Vagina (tissue), 2 donors: ENCODE results near the gene GALNT9. TPM values are rescaled to one million over a fixed set of nuclear protein-coding genes. Genes with fewer than 3 reads are reported as not detected.

Experiments used
- DNase-seq, 2 donors: peaks; one replicate each; pipeline ENCODE4 v3.0.0-alpha.2; 2017; ENCODE audit errors: extremely low spot score in 2 of 2
- H3K27ac ChIP-seq: fragments of 200-600 bp; sonication (generic); one replicate; pipeline ENCODE4 v1.5.1; 2019
- H3K27me3 ChIP-seq: fragments of 200-600 bp; sonication (generic); one replicate; pipeline ENCODE4 v1.5.1; 2019
- H3K36me3 ChIP-seq, 2 donors: fragments of 200-600 bp; sonication (generic); one replicate each; pipeline ENCODE4 v1.5.1; 2017 to 2019
- H3K4me1 ChIP-seq: fragments of 200-600 bp; sonication (generic); one replicate; pipeline ENCODE4 v1.5.1; 2019
- H3K4me3 ChIP-seq, 2 donors: fragments of 200-600 bp; sonication (generic); 1 replicate in 1 of 2; 2 replicates in 1 of 2; pipeline ENCODE4 v1.5.1; 2016 to 2019
- H3K9me3 ChIP-seq: fragments of 200-600 bp; sonication (generic); one replicate; pipeline ENCODE4 v1.5.1; 2019
- POLR2A ChIP-seq, 2 donors: fragments of 450-650 bp; IDR thresholded peaks; one replicate each; pipeline ENCODE4 v1.6.1; 2017; ENCODE audit warnings: antibody characterized with exemption in 2 of 2, mild to moderate bottlenecking in 2 of 2, moderate library complexity in 2 of 2
- POLR2AphosphoS5 ChIP-seq, 2 donors: sonication (generic); formaldehyde crosslinking; IDR thresholded peaks; one replicate each; pipeline ENCODE4 v1.9.0; 2017; ENCODE audit warnings: antibody characterized with exemption in 2 of 2, mild to moderate bottlenecking in 2 of 2, low read depth in 1 of 2; ENCODE audit not compliant: insufficient read depth in 1 of 2
- intact Hi-C: fragments of 100-400 bp; cut with DNase I; formaldehyde crosslinking; loops from one replicate; pipeline ENCODE4 v1.15.1; 2023
- total RNA-seq: library from RNA; depleted of rRNA; stranded (reverse); fragments of >200 nt; gene quantifications from one replicate; pipeline ENCODE4 v1.2.3, GENCODE V29; 2016
- TF ChIP-seq, protein P1 (sequence below), 3 experiments: fragments of 450-650 bp in 2 of 3; fragments of 200-600 bp in 1 of 3; sonication (generic) in 1 of 3; IDR thresholded peaks; one replicate each; pipeline ENCODE4 v1.5.1; 2017 to 2019; ENCODE audit warnings: antibody characterized with exemption in 3 of 3, mild to moderate bottlenecking in 2 of 3, moderate library complexity in 2 of 3

The GALNT9 gene
- total RNA-seq, 1 donor from 2014 or later = 1.5 TPM

- no peak for DNase-seq
- intact Hi-C loops = no loop called here
- peaks cover 14% of the 10 kb centered on the region for H3K4me1 ChIP-seq
- H3K27me3 ChIP-seq = peaks cover 5% of the 10 kb centered on the region
- no peak overlapping the region for H3K4me3 ChIP-seq
- no peaks in the 10 kb centered on the region for H3K36me3 ChIP-seq
- TF ChIP-seq POLR2AphosphoS5 (IDR thresholded peaks at IDR 0.05; ENCODE audit: insufficient read depth in 1 of 2, low read depth in 1 of 2) = no peak
- TF ChIP-seq, protein P1, sequence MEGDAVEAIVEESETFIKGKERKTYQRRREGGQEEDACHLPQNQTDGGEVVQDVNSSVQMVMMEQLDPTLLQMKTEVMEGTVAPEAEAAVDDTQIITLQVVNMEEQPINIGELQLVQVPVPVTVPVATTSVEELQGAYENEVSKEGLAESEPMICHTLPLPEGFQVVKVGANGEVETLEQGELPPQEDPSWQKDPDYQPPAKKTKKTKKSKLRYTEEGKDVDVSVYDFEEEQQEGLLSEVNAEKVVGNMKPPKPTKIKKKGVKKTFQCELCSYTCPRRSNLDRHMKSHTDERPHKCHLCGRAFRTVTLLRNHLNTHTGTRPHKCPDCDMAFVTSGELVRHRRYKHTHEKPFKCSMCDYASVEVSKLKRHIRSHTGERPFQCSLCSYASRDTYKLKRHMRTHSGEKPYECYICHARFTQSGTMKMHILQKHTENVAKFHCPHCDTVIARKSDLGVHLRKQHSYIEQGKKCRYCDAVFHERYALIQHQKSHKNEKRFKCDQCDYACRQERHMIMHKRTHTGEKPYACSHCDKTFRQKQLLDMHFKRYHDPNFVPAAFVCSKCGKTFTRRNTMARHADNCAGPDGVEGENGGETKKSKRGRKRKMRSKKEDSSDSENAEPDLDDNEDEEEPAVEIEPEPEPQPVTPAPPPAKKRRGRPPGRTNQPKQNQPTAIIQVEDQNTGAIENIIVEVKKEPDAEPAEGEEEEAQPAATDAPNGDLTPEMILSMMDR (IDR thresholded peaks at IDR 0.05) = no peak
- no peak for TF ChIP-seq POLR2A (IDR thresholded peaks at IDR 0.05)
- no peak overlapping the region for H3K27ac ChIP-seq
- H3K9me3 ChIP-seq = no peaks in the 10 kb centered on the region
Observed at GRCh38 chr12:132209619-132210222, 119.7 kb downstream of the GALNT9 start.

DNA sequence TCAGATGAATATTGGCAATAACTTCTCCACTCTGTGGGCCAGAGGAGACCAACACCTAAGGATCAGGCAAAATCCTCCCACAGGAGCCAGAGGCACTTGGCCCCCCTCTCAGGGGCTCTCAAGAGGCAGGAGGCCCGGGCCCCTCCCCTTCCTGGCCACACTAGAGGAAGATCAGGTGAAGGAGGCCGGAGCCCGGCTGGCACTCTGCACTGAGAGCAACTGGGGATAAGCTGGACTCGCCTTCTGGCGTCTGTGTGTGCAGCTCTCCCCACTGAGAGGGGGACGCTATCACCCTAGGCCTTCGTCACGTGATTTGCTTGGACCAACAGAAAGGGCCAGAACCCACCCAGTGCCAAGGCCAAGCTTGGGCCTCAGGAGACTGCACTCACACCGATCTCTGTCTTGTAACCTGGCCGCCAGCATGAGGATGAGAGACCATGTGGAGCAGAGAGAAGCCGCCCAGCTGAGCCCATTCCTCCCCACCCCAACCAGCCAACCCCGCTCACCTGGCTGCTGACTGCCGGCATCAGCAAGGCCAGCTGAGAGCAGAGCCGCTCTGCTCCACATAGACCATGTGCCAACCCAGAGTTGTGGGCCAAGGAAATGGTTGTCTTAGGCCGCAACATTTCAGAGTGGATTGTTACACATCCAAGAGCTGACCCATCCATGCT, 121.1 kb downstream of the GALNT9 start:
- H3K27me3 ChIP-seq = peaks cover 5% of the 10 kb centered on the region
- intact Hi-C loops = no loop called here
- H3K4me3 ChIP-seq = no peak overlapping the region
- H3K4me1 ChIP-seq = peaks cover 22% of the 10 kb centered on the region
- H3K36me3 ChIP-seq = no peaks in the 10 kb centered on the region
- DNase-seq = no peak
- H3K27ac ChIP-seq = no peak overlapping the region
- TF ChIP-seq, protein P1 (IDR thresholded peaks at IDR 0.05) = no peak
- TF ChIP-seq POLR2A (IDR thresholded peaks at IDR 0.05) = no peak
- TF ChIP-seq POLR2AphosphoS5 (IDR thresholded peaks at IDR 0.05; ENCODE audit: insufficient read depth in 1 of 2, low read depth in 1 of 2) = no peak
- no peaks in the 10 kb centered on the region for H3K9me3 ChIP-seq

GRCh38 chr12:132207083-132207775, 122.2 kb downstream of the GALNT9 start:
- Histone ChIP-seq H3K36me3 (no peaks in the 10 kb centered on the region), H3K27me3 (peaks cover 5% of the 10 kb centered on the region), H3K27ac (no peak overlapping the region), H3K4me1 (peaks cover 22% of the 10 kb centered on the region), H3K4me3 (no peak overlapping the region), H3K9me3 (no peaks in the 10 kb centered on the region)
- no peak for DNase-seq
- intact Hi-C loops = no loop called here
- TF ChIP-seq POLR2AphosphoS5 (IDR thresholded peaks at IDR 0.05; ENCODE audit: insufficient read depth in 1 of 2, low read depth in 1 of 2) (no peak), POLR2A (IDR thresholded peaks at IDR 0.05) (no peak)
- TF ChIP-seq, protein P1 (IDR thresholded peaks at IDR 0.05) = no peak

DNA sequence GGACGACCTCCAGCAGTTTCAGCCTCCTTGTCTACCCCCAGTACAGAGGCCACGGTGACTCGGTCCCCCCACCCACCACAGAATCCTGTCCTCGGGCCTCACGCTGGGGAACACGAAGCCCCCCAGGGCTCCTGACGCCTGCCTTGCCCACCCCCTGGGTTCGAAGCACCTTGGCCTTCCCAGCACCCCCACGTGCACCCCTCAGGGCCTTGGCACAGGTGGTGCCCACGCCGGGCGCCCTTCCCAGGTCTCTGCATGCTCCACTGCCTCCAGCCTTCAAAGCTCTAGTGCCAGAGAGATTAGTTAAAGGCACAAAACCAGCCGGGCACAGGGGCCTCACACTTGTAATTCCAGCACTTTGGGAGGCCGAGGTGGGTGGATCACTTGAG, 123.3 kb downstream of the GALNT9 start:
- Histone ChIP-seq H3K27ac (no peak overlapping the region), H3K36me3 (no peaks in the 10 kb centered on the region), H3K4me1 (peaks cover 22% of the 10 kb centered on the region), H3K9me3 (no peaks in the 10 kb centered on the region), H3K4me3 (no peak overlapping the region), H3K27me3 (peaks cover 5% of the 10 kb centered on the region)
- TF ChIP-seq POLR2A (IDR thresholded peaks at IDR 0.05) (no peak), POLR2AphosphoS5 (IDR thresholded peaks at IDR 0.05; ENCODE audit: insufficient read depth in 1 of 2, low read depth in 1 of 2) (no peak)
- TF ChIP-seq, protein P1 (IDR thresholded peaks at IDR 0.05) = no peak
- no peak for DNase-seq
- intact Hi-C loops = no loop called here
